Activated CD4-positive, alpha-beta T cell treated with anti-CD3 and anti-CD28 coated beads, Interleukin-2, amount 50 U/mL, for 4 hours (primary cell): ENCODE results near the gene ITM2B.
"Not testable (repeated sequence)": the region's sequence is repeated elsewhere in the genome, so short reads cannot be mapped to it uniquely, and the experiment has no call there.

Experiments used
- DNase-seq, 2 experiments: peaks; one replicate each; pipeline ENCODE4 v3.0.0-alpha.2; 2020

ITM2B gene

DNA sequence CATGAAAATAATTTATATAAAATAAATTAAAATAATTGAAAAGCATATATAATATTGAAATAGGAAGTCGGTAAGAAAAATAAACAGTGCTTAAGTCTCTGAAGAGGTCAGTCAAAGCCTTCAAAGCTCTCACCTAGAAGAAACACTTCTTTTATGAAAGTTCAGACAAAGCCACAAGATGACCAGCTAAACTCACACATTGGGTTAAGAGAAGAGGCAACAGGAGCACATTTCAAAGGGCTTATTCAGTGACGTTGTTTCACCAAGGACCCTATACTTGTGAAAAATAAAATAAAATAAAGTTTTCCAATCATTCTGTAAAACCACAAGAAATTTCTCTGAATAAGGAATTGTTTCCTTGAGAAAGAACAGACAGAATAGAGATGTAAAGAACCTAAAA is 2.5 kb upstream of the ITM2B start:
- DNase-seq: no peak

DNA sequence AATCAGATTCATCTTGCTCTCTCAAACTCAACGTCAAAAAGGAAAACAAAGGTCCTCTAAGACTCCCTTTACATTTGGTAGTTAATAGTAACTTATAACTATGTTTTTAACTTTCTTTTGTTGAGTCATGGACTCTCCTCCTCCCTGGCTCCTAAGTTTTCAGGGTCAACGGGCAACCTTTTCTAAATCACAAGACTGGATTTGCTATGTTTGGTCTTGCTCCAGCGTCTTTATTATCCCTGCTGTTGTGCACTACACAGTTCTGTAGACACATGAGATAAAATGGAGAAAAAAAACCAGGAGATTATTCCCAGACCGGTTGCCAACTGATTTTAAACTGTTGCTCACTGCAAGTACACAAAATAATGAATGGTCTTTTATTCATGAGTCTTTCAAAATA is 1.9 kb upstream of the ITM2B start:
- no peak for DNase-seq

DNA sequence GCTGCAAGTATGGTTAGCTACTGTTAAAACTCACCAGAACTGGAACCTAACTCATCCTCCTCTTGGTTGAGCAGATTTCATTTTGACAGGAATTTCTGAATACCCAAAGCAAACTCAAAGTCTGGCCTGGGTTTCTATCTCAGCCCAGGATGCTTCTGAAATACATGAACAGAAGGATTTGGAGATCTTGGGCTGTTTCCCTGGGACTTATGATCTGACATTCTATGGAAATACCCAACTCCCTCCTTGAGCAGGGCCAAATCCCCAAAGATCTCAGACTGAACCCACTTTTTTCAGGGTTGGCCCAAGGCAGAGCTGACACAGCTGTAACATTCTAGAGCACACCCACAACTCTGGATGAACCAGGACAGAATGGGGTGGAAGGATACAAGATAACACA is 1.1 kb upstream of the ITM2B start:
- no peak for DNase-seq

DNA sequence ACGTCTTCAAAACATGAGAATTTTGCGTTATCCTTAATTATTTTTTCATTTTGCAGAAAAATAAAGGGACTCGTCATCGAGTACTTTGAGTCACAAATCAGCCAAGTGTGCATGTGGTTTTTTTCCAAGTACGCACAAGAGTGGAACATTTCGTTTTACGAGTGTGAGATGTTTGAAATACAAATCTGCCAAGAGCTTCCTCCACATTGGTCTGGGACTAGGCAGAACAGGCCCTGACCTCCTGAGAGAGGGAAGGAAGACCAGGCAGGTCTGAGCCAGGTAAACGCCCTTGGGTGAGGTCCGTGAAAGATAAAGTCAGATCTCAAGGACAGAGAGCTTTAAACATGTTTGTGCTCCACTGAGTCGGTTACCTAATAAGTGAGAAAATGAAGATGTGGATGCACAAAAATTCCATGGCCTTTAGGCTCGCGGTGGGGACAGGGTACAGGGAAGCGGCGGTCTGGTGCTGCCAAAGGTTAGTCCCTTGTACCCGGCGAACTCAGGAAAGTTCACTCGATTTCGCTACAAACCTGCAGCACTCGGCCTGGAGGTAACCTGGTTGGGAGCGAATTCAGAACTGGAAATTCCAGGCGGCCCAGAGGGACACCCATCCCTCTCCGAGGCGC is 473 bp upstream of the ITM2B start:
- DNase-seq: no peak

DNA sequence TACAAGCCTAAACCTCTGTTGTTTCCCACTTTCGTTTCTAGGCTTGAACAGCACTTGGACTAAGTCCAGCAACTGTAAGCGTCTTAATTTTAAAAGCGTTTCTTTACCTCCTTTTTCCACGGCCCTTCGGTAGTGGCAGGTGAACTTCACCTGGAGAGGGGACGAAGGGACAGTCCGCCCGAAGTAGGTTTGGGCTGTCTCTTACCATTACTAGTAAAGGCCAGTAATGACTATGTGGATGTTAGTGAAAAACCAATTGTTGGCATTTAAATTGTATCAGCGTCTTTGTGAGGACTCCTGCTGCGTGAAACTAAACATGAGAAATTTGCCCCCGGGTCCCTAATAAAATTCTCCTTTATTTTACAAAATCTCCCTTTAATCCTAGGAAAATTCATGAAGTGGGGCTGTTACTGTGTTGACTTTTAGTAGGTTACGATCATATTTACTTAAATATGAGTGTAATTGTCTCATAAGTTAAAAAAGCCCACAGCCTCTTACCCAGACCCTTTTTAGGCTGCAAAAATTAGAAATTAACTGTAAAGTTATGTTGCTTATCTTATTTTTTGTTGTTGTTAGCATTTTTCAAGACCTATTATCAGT is 983 bp downstream of the ITM2B start:
- DNase-seq: no peak

DNA sequence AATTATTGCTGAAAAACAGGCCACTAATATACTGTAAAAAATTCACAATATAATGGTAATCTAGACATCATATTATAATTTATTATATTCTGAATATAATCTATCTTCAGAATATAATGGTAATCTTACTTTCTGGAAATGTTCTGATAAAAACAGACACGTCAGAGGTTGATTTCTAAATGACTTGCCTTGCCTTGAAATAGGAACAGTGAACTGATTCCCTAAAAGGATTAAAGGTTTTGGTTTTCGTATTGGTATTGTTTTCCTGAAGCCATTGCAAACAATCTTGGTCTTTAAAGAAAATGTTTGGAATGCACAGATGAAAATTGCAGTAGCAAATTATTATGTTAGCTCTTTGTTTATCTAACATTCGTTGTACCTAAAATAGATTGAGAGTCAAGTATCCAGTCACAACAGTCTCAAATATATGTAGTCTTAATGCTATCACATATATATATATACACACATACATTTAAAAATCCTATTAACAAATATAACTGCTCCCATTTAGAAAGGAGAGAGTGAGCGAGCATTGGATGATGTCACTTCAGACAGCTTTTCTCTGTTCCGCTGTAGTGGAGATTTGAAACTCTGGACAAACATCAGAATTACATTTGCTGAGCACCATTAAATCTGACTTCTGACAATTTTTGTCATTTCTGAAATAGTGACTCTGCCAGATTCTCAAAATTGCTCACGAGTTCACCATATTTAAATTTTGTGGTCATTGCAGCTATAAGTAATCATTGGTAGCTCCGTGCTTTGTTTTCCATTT is 1.7 kb downstream of the ITM2B start:
- no peak for DNase-seq

DNA sequence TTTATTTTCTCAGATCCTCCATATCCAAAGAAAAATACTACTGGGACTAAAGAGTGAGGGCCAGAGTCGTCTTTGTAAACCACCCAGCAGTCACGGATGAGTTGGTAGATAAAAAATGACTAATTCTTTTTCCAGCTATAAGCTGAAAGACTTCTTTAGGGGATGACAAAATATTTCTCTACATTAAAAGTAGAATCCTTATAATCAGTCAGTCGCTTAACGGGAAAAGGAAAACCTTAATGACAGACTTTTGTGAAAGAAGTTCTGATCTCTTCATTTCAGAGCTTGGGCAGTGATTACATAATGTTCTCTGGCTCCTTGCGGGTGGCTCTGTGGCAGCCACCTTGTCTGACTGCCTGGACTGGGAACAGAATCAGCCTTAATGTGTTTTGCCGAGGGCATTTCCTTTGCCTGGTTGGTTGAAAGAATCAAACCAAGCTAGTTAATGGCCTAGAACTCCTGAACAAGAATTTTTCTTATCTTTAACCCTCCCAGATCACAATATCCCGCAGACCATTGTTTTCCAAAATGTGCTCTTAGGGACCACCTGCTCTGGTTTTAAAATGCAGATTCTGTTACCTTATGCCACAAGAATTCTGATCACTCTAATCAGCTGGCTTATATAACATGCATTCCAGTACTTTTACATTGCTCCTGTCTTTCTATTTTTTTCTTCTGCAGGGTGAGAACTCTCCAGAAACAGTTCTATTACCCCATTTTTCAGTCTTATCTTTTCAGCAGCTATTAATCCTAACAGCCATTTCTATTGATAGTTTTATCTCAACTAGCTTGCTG is 2.5 kb downstream of the ITM2B start:
- DNase-seq: no peak

DNA sequence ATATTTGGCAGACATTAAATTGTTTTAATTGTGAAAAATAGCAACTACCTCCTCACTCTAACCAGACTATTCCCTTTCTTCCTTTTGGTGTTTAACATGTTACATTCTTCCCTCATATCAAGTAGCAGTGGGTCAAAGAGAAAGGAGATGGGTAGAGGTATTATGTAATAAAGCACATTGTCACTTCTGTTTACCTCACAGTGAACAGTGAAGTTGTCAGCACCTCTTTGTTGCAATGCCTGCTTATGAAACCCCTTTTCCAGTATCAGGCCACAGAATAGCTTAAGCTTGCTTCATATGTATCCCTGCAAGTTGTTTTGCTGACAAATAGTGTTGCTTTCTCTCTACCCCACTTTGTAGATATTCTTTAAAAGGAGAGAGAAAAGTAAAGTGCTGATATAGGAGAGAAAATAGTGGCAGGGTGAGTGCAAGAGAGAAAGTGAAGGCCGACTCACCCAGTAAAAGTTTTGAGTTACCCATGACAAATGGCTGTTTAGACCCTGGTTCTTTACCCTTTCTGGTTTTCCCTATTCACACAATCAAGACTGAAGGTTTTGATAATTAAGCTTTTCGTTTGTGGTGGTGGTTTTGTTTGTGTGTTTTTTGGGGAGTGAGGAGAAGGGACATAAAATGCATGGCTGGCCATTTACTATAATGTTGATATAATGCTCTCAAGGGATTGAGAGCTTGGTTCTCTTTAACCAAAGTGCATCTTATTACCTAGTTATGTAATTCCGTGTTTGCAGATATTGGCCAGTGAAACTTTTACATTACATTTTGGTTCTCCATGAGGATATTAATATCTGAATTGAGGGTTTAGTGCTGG is 3.7 kb downstream of the ITM2B start:
- no peak for DNase-seq

DNA sequence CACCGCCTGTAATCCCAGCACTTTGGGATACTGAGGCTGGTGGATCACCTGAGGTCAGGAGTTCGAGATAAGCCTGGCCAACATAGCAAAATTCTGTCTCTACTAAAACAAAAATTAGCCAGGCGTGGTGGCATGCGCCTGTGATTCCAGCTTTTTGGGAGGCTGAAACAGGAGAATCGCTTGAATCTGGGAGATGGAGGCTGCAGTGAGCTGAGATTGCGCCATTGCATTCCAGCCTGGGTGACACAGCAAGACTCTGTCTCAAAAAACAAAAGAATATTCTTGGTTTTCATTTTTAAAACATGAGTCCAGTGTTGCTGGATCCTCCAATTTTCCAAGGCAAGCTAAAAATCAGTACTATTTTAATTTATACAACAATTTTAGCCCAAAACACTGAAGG is 6.4 kb downstream of the ITM2B start:
- DNase-seq: not testable (repeated sequence)

DNA sequence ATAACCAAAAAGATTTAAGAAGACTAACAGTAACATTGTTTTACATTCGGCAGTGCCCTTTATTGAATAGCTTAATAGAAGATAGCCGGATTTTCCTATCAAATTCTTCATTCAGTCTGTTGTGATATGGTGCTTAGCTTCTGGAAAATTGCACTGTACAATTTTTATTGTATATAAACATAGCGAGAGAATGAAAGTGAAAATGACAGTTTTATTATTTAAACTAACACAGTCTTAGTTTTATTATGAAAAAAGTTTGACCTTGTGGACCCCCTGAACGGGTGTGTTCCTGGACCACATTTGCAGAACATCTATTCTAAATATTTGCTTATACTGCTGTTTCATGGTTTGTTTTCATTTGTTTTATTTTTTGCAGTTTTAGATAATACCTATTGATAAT is 8.6 kb downstream of the ITM2B start:
- no peak for DNase-seq

DNA sequence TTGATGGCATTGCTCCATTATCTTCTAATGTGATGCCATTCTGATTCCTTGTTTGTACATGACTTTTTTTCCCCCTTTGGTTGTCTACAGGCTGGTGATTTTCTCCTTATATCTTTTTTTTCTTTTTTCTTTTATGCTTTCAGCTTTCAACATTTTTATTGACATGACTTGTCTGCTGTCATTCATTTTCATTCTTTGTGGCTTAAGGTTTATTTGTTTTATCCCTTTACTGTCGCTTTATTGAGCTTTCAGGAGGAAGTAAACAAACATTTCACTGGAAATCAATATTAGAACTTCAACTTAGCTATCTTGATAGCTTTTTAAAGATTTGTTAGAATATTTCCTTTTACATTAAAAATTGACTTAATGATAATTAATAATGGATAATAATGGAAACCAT is 9.7 kb downstream of the ITM2B start:
- no peak for DNase-seq

DNA sequence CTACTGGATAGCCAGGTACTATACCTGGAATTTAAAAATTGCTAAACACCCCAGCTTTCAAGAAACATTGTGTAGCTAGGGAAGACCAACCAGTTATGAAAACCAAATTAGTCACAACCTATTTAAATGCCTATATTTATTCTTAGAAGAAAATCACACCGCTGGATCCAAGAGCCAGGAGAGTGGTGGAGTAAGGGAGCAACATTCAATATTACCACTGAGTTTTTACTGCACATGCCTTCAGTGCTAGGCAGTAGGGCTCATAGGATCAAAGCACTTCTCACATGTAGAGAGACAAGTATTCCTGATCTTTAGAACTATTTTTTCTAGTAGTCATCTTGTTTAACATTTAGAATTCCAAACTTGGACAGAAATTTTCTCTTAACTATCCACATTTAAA is 11.2 kb downstream of the ITM2B start:
- no peak for DNase-seq

DNA sequence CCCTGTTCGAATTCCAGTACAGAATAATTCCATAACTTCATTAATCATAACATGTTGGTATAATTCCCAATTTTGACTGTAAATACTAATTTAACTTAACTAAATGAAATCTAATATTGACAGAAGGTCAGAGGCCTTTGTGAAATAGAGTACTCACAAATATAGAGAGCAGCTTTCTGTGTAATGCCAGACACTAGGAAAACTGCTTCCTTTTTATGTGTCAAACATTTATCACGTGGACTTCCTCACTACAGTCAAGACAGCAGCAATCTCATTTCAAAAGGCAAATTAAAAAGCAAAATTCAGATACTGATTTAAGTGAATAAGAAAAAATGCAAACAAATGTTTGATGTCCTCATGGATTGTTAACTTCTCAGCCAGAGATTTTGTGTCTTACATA is 13.1 kb downstream of the ITM2B start:
- DNase-seq: no peak

DNA sequence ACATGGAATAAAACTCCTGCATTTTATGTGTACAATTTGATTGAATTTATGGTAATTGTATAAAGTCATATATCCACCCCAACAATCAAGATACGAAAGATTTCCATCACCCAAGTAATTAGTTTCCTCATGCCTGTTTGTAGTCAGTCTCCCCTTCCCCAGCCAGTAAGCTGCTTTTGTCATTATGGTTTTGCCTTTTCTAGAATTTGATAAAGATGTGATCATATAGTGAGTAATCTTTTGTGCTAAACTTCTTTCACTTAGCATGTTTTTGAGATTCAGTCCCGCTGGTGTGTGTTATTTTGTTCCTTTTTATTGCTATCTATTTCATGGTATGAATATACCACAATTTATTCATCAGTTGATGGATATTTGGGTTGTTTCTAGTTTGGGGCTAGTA is 16.0 kb downstream of the ITM2B start:
- no peak for DNase-seq

DNA sequence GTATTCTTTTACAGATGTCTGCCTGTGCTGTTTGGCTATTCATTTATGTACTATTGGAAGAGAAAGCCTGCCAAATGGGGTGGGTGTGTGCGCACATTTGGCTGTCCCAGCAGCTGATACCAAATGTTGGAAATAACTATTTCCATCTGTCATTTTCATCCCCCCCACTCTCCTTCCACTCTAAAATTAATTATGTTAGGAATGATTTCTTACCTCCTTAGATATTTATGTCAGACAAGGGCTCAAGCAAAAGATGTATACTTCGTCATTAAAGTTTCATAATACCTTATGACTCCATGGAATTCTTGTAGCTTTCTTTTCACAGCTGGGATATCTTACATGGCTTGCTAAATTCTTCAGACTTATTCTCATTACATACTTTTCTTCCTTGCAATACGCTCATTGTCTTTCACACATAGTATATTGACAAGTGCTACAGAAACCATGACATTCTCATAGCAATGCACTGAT is 18.6 kb downstream of the ITM2B start:
- no peak for DNase-seq

DNA sequence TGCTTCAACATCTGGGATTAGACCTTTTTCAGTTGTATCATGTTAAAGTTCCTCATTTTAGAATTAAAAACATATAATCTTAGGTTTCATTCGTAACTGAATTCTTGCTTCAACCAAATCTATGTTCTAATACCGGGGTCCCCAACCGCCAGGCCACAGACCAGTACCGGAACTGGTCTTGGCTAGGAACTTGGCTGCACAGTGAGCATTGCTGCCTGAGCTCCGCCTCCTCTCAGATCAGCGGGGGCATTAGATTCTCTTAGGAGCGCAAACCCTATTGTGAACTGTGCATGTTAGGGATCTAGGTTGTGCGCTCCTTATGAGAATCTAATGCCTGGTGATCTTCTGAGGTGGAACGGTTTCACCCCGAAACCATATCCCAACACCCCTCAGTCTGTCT is 19.2 kb downstream of the ITM2B start:
- no peak for DNase-seq

DNA sequence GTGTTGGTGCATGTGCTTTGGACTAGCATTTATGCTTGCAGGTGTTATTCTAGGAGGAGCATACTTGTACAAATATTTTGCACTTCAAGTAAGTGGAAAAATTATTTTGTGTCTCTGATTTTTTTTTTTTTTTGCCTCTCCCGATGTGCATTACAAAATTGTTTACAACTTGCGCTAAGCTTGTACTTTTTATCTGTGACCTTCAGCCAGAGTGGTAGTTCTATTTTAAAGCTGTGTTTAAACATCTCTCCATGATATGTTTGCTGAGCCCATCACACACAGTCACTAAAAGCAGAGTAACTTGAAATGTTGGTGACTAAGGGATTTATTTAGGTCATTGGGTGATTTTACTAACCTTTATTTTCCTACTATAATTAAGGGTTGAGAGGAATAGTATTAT is 20.8 kb downstream of the ITM2B start:
- no peak for DNase-seq

DNA sequence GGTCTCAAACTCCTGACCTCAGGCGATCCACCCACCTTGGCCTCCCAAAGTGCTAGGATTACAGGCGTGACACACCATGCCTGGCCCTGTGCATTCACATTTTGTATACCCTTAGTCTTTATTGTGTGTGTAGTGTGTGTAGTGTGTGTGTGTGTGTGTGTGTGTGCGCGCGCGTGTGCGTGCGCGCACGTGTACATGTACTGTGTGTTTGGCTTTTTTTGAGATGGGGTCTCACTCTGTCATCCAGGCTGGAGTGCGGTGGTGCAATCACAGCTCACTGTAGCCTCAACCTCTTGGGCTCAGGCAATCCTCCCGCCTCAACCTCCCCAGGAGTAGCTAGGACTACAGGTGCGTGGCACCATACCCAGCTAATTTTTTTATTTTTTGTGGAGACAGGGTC is 22.1 kb downstream of the ITM2B start:
- no peak for DNase-seq

DNA sequence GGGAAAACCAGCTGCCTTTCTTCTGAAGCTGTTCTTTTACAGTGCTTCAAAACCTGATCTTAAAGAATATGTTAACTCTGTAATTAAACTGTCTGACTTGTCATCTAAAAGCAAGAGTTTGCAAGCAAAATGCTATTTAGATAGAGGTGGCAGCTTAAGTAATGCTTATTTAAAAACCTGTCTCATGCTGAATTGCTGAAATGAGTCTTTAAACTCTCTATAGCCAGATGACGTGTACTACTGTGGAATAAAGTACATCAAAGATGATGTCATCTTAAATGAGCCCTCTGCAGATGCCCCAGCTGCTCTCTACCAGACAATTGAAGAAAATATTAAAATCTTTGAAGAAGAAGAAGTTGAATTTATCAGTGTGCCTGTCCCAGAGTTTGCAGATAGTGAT is 22.9 kb downstream of the ITM2B start:
- no peak for DNase-seq

DNA sequence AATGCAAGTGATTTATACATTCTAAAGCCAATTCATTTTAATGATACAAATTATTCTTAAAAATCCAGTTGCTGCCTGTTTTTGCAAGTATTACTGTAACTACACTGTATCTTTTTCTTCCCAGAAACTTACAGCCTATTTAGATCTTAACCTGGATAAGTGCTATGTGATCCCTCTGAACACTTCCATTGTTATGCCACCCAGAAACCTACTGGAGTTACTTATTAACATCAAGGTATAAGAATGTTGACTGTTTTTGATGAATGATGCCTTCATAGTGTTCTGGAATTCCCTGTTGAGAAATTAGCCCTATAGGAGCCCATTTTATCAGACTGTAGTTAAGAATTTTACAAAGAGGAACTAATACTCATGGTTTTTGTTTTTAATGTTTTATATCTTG is 25.0 kb downstream of the ITM2B start:
- no peak for DNase-seq

DNA sequence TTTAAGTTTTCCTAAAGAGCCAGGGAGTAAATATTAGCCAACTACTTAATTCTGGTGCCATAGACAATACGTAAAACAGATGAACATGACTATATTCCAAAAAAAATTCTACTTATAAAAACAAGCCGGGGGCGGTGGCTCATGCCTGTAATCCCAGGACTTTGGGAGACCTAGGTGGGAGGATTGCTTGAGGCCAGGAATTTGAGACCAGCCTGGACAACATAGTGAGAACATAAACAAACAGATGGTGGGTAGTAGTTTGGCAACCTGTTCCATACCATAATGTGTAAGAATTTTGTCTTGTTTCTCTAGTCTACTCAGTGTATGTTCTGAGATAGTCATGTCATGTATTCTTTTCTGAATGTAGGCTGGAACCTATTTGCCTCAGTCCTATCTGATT is 25.4 kb downstream of the ITM2B start:
- no peak for DNase-seq

DNA sequence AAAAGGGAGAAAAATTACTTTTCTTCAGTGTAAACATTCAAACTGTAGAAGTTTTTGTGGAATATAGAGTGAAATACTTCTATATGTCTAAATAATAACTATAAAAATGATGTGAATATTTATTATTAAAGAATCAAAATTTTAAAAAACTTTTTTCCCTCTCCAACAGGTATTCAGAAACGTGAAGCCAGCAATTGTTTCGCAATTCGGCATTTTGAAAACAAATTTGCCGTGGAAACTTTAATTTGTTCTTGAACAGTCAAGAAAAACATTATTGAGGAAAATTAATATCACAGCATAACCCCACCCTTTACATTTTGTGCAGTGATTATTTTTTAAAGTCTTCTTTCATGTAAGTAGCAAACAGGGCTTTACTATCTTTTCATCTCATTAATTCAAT is 28.0 kb downstream of the ITM2B start:
- DNase-seq: no peak

DNA sequence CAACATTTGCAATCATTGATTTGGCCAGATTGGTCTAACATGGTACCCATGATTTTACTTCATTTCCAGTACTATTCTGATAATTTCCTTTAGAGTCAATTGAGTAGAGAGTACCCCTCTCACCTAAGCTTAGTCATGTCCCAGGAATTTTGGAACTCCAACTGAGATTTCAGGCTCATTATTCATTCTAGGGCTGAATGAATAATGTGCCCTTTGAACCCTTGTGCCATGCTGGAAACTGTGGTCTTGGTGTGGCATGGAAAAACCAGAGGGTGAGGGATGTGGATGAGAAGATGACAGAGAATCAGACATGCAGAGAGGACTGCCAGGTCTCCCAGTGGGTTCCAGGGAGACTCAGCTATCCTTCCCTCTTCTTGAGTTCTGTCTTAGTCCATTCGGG is 30.2 kb downstream of the ITM2B start:
- DNase-seq: no peak
